Right lobe of liver (tissue), 6 donors: ENCODE measurements around the gene ENPP3. TPM values are rescaled to one million over a fixed set of nuclear protein-coding genes. Genes with fewer than 3 reads are reported as not detected.
A peak's percentile ranks its signal among the peaks of the same experiment; 100 is the strongest.

Experiments
- ATAC-seq, 4 donors: fragments of 200-7000 bp; cut with Tn5 transposase; one replicate each; pipeline ENCODE4 v1.9.1; 2020; ENCODE audit warnings: mild to moderate bottlenecking in 4 of 4, moderate library complexity in 4 of 4
- DNase-seq, 3 donors: peaks; one replicate each; pipeline ENCODE4 v3.0.0-alpha.2; 2020
- H3K27ac ChIP-seq, 3 donors: fragments of 200-600 bp; one replicate each; pipeline ENCODE4 v1.8.0; 2022
- H3K27me3 ChIP-seq, 2 donors: fragments of 200-600 bp; one replicate each; pipeline ENCODE4 v1.8.0; 2022
- H3K36me3 ChIP-seq, 4 donors: fragments of 200-600 bp; sonication (generic) in 1 of 4; one replicate each; pipeline versions ENCODE4 v1.5.1 to v1.8.0; 2017 to 2022; ENCODE audit warnings: control low read depth in 1 of 4
- H3K4me1 ChIP-seq, 4 donors: fragments of 200-600 bp; sonication (generic) in 1 of 4; one replicate each; pipeline versions ENCODE4 v1.5.1 to v1.8.0; 2017 to 2022; ENCODE audit warnings: control low read depth in 1 of 4
- H3K4me3 ChIP-seq, 3 donors: fragments of 200-600 bp; one replicate each; pipeline ENCODE4 v1.8.0; 2022
- H3K9me3 ChIP-seq, 4 donors: fragments of 200-600 bp; sonication (generic) in 1 of 4; one replicate each; pipeline versions ENCODE4 v1.5.1 to v1.8.0; 2017 to 2022; ENCODE audit warnings: control low read depth in 1 of 4
- CTCF ChIP-seq, 4 donors: fragments of 200-600 bp in 3 of 4; fragments of 450-650 bp in 1 of 4; IDR thresholded peaks; one replicate each; pipeline versions ENCODE4 v1.5.1 to v1.8.0; 2016 to 2022; ENCODE audit warnings: antibody characterized with exemption in 4 of 4, mild to moderate bottlenecking in 2 of 4
- POLR2A ChIP-seq: fragments of 450-650 bp; IDR thresholded peaks from one replicate; pipeline ENCODE4 v1.6.1; 2017; ENCODE audit warnings: antibody characterized with exemption, mild to moderate bottlenecking
- WGBS: methylation state at CpG from one replicate; pipeline ENCODE4 v1.1.6; 2018; ENCODE audit warnings: low coverage, low lambda C conversion rate; ENCODE audit not compliant: insufficient coverage; ENCODE audit errors: missing lambda C conversion rate; 5-methylcytosine and 5-hydroxymethylcytosine counted together
- intact Hi-C, 2 donors: fragments of 100-400 bp; cut with DNase I; formaldehyde crosslinking; loops; one replicate each; pipeline versions ENCODE4 v1.11.2 to v1.14.1; 2022
- total RNA-seq, 6 experiments: library from RNA; depleted of rRNA in 2 of 6; stranded (reverse); fragments of >200 nt in 2 of 6; fragmentation: NEBNext Ultra II Directional in 3 of 6; extraction: Animal tissue kit (Norgen Biotek cat#: 25700) in 3 of 6; gene quantifications; one replicate each; pipeline versions ENCODE4 v1.1.0 to v1.2.4, GENCODE V29; 2016 to 2023
- donor health status: DM: no; HTN: yes; CAD: no.
- donor health status: DM: no; HTN: no; CAD: no.
- donor health status: DM: no; HTN: no; CAD: no.
- donor health status: DM: no; HTN: yes; CAD: no.
- donor health status: DM: no; HTN: yes; CAD: no.

The ENPP3 gene
- total RNA-seq, 6 experiments from 2014 or later: 0.63 to 2.7 (median 1.5) TPM

- Histone ChIP-seq H3K4me3 (no peak overlapping the region), H3K27ac (no peak overlapping the region), H3K36me3 (peaks cover 4 to 91% (median 21%) of the 10 kb centered on the region in 4 donors), H3K27me3 (no peaks in the 10 kb centered on the region), H3K4me1 (no peaks in the 10 kb centered on the region), H3K9me3 (no peaks in the 10 kb centered on the region)
- intact Hi-C loops: no loop called here
- 86% methylated on average over 5 of the region's 5 CpGs for WGBS
- no peak for ATAC-seq
- TF ChIP-seq CTCF (IDR thresholded peaks at IDR 0.05) (no peak), POLR2A (no peak)
- no peak for DNase-seq
Observed at GRCh38 chr6:131613296-131613925, 23.7 kb upstream of the ENPP3 start.

DNA sequence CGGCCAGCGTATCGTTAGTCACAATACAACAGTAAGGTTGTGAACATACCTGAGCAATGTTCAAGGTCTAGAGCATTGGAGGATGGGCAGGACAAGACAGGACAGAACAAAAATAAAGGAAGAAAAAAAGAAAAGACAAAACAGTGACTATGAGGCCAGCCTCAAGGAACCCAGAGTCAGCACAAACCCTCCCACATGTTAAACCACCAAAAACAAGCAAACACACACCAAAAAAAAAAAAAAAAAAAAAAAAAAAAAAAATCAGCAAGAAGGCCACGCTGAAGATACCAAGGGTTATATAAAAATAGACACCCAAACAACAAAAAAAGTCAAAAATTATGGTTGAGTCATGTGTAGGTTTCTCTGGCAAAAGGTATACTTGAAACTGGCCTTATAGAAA, 21.8 kb upstream of the ENPP3 start:
- Histone ChIP-seq H3K27me3 (no peaks in the 10 kb centered on the region), H3K36me3 (peaks cover 8 to 92% (median 23%) of the 10 kb centered on the region in 4 donors), H3K4me1 (no peaks in the 10 kb centered on the region), H3K27ac (no peak overlapping the region), H3K9me3 (no peaks in the 10 kb centered on the region), H3K4me3 (no peak overlapping the region)
- TF ChIP-seq POLR2A: no peak
- WGBS: 94% methylated on average over 4 of the region's 4 CpGs
- intact Hi-C loops: no loop called here
- no peak for DNase-seq
- ATAC-seq: no peak

- under 1% methylated on average over 18 of the region's 53 CpGs for WGBS
- peak within 1 kb of the TSS; percentile 66 to 76 (median 69) for H3K27ac ChIP-seq
Observed at GRCh38 chr6:131627724-131628682, 9.1 kb upstream of the ENPP3 start, which contains the start of gene MED23. Gene MED23, minus strand, starts transcription at chr6:131628242. Its CDS starts 193 bp downstream, at chr6:131628049.

DNA sequence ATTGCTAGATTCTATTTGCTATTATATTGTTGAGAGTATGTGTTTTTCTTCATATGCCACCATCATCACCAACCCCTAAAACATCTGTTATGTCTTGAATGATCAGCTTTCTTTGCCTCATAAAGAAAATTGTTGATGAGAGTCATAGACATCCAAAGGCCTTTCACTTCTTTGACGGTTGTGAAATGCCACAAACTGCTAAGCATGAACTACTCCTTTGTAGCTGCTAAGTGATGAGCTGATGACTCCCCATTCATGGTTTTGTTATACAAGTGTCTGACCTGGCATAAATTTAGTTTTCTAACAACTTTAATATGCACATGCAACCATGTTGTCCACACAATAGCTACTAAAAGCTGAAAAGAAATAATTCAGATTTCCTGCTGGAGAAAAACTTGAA, 8.4 kb upstream of the ENPP3 start:
- H3K27me3 ChIP-seq: no peaks in the 10 kb centered on the region
- peak overlapping the region in 1 of 3 donors; percentile 66 for H3K27ac ChIP-seq
- H3K9me3 ChIP-seq: no peaks in the 10 kb centered on the region
- H3K4me3 ChIP-seq: peak overlapping the region in 2 of 3 donors; percentile 71 to 80
- no peak for ATAC-seq
- H3K4me1 ChIP-seq: peaks cover 0 to 13% (median 0%) of the 10 kb centered on the region in 4 donors
- peaks cover 0 to 16% (median 4%) of the 10 kb centered on the region in 4 donors for H3K36me3 ChIP-seq
- no peak for DNase-seq
- no peak for TF ChIP-seq POLR2A
- TF ChIP-seq CTCF (IDR thresholded peaks at IDR 0.05): no peak
- WGBS: 27% methylated on average over 1 of the region's 1 CpG
- intact Hi-C loops: no loop called here

More at GRCh38 chr6:131627724-131628682, 9.1 kb upstream of the ENPP3 start, which contains the start of gene MED23:
- Histone ChIP-seq H3K27me3 (no peaks in the 10 kb centered on the region), H3K4me3 (peak within 1 kb of the TSS; percentile 71 to 80 (median 72)), H3K36me3 (peaks cover 0 to 23% (median 7%) of the 10 kb centered on the region in 4 donors), H3K9me3 (no peaks in the 10 kb centered on the region), H3K4me1 (peaks cover 0 to 13% (median 0%) of the 10 kb centered on the region in 4 donors)
- peak; percentile 96 for DNase-seq
- TF ChIP-seq CTCF (IDR thresholded peaks at IDR 0.05) (peak; percentile 91 to 99 (median 98)), POLR2A (peak; percentile 72)
- ATAC-seq: peak; percentile 99
- intact Hi-C loops: no loop called here
